NB4 (cell line): ENCODE measurements around the gene AP1M2.

ENCODE experiments used
- CTCF ChIP-seq: IDR thresholded peaks from one replicate; pipeline ENCODE4 v1.5.1; 2012; ENCODE audit warnings: low read depth, low read length
- MYC ChIP-seq: IDR thresholded peaks from 2 replicates; pipeline ENCODE4 v1.6.1; 2011; ENCODE audit warnings: low read depth, low read length
- POLR2A ChIP-seq: IDR thresholded peaks from 2 replicates; pipeline ENCODE4 v1.6.1; 2011; ENCODE audit warnings: mild to moderate bottlenecking; ENCODE audit not compliant: insufficient read length; ENCODE audit errors: extremely low read depth
- TF ChIP-seq, protein P1 (sequence below): IDR thresholded peaks from 2 replicates; pipeline ENCODE4 v1.6.1; 2011; ENCODE audit warnings: low read depth, low read length

GRCh38 chr19:10566658-10567410 lies 20.3 kb downstream of the AP1M2 start:
- TF ChIP-seq, protein P1, sequence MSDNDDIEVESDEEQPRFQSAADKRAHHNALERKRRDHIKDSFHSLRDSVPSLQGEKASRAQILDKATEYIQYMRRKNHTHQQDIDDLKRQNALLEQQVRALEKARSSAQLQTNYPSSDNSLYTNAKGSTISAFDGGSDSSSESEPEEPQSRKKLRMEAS, result peak; percentile 79
- TF ChIP-seq CTCF, result no peak
- TF ChIP-seq MYC, result peak; percentile 59; the same call in 1 of the 2 replicates
- peak; percentile 28 for TF ChIP-seq POLR2A
